Measurements from ENCODE around the gene CT45A10.
"Not testable (repeated sequence)": the region's sequence is repeated elsewhere in the genome, so short reads cannot be mapped to it uniquely, and the experiment has no call there.

- not testable (repeated sequence) for TF ChIP-seq CTCF, POLR2AphosphoS5 (IDR thresholded peaks at IDR 0.05)
Measured at GRCh38 chrX:135888230-135888629, 5.0 kb downstream of the CT45A10 start.

All from transverse colon (tissue), 4 donors.